HG02938 (cell line): ENCODE data around the gene ESRRB.

Experiments used
- ATAC-seq: cut with Tn5 transposase; IDR thresholded peaks from one replicate; pipeline ENCODE4 v1.9.1; 2021; ENCODE audit warnings: mild to moderate bottlenecking, moderate library complexity; ENCODE audit not compliant: unreplicated experiment

ESRRB gene

DNA sequence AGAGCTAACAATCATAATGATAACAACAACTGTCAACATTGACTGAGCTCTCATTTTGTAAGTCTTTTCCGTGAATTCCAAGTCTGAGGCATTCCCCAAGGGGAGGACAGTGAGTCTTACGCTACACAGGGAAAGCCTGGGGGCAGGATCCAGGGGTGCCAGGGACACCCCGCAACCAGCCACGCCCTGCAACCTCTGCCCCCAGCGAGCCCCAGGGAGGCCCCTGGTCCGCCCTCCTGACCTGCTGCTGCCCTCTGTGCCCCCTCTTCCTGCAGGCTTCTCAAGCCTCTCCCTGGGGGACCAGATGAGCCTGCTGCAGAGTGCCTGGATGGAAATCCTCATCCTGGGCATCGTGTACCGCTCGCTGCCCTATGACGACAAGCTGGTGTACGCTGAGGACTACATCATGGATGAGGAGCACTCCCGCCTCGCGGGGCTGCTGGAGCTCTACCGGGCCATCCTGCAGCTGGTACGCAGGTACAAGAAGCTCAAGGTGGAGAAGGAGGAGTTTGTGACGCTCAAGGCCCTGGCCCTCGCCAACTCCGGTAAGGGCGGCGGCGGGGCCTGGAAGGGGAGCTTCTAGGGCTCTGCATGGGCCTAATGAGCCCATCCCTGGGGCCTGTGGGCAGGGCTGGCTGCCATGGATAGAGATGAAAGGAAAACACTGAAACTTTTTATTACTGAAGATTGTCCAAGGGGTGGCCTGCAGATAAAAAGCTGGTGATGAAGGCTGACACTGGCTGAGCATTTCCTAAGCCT lies 115.4 kb downstream of the ESRRB start:
- no peak for ATAC-seq

DNA sequence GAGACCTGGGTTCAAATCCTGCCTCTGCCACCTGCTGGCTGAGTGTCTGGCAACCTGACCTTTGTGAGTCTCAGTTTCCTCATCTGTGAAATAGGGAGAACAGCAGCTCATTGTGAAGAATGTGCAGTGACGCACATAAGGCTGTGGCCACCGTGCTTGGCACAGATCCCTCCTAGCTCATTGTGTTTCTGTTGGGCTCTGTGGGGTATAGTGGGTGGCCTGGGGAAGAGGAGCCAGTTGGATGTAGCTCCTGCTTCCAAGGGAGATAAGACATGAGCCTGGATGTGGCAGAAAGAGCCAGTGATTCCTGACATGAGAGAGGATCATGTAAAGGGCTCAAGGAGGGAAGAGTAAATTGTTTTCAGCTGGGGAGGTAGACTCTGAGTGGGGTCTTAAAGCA lies 120.0 kb downstream of the ESRRB start:
- no peak for ATAC-seq

DNA sequence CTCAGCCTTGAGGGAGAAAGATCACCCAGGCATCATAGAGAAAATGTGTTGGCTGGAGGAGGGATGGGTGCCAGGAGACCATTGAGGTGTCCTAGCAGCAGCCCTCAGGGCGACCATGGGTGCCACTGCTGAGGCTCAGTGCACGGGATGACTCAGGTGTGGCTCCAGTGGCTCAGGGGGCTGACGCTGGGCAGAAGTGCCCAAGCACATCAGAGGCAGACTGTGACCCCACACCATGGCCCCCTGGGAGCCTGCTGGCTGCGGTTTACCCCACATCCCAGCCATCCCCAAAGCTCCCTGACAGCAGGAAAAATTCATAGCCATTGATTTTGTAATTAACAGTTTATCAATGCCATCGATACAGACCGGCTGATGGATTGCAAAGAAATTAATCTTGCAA lies 120.7 kb downstream of the ESRRB start:
- ATAC-seq: no peak

DNA sequence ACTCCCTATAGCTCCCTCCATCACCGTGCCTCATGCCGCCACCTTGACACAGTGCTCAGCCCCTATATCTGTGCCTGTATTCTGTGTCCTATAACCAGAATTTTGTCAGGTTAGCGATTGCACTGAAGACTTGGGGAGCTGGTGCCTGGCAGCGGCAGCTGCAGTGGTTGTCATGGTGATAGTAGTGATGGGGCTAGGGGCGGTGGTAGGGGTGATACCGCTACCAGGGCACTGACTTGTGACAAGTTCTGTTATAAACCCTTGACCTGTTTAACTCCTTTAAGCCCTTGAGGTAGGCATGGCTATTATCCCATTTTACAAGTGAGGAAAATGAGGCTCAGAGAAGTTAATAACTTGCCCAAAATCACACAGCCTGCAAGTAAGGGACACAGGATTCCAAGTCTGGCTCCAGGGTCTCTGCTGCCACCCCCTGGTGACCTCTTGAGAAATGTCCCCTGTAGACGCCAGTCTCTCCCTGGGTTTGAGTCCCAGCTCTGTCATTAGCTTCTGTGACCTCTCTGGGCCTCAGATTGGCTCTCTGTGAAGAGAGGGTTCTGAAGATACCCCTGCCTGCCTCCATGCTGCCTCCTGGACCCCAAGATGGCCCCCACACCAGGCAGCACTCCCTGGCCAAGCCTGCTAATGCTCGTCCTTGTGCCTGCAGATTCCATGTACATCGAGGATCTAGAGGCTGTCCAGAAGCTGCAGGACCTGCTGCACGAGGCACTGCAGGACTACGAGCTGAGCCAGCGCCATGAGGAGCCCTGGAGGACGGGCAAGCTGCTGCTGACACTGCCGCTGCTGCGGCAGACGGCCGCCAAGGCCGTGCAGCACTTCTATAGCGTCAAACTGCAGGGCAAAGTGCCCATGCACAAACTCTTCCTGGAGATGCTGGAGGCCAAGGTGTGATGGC lies 121.9 kb downstream of the ESRRB start:
- no peak for ATAC-seq

DNA sequence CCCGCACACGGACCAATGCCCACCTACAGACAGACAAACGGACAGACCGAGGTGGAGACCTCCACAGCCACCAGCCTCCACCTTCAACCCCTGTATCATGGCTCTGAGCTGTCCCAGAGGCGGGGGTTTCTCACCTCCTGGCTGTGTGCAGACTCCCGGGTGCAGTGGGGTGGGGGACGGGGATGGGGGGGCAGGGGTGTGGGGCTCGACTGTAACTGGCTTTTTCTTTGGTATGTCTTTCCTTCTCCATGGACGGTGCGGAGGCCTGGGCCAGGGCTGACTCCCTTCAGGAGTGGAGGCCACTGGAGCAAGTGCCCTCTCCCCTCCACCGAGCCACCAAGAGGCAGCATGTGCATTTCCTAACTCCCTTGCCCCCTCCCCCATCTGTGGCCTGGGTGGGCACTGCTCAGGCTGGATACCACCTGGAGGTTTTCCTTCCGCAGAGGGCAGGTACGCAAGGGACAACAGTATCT lies 122.6 kb downstream of the ESRRB start:
- no peak for ATAC-seq

DNA sequence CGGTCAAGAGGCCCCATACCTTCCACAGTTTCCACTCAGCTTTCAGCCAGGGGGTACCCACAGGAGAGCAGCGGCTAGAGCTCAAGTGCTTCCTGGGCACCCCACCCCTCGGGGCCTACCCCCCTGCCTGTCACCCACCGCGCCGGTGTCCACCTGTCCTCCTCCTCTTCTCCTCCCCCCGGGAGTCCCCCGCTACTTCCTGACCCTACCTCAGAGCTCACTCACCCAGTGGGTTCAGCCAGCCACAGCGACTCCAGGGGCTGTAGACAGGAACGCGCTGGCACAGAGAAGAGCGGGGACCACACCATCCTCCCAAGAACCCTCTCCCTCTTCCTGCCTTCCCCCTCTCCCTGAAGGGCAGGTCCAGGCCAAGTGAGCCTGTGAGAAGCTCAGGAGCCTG lies 123.0 kb downstream of the ESRRB start:
- no peak for ATAC-seq

DNA sequence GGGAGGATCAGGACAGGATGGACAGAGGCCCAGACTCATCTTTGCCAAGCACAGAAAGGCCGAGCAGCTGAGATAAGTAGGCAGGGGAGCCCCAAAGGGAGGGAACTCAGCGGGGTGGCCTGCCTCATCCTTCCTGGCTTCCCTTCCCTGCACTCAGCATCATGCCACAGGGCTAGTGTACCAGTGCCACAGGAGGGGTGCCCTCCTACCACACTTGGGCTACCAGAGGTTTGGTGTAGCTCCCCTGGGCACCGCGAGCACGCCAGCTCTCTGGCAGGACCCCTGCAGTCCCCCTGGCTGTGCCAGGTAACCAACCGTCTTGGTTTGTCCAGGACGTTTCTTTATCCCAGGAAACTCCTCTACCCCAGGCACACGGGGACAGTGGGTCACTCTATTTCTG lies 123.5 kb downstream of the ESRRB start:
- no peak for ATAC-seq

DNA sequence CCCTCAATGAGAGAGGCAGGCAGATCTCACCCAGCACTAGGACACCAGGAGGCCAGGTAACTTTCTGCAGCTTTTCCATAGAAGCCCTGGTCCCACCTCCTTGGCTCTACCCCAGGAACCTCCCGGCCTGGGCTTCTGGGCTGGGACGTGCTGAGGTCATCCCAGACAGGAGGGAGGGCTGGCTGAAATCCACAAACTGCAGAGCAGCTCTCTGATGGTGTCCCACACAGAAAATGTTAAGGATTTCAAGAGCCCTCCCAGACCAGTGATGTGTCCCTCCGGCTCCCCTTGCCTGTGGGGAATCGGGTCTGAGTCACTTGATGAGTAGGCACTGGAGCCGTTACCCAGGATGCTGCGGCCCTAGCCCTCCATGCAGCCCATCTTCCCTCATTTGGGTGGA lies 124.1 kb downstream of the ESRRB start:
- ATAC-seq: no peak

DNA sequence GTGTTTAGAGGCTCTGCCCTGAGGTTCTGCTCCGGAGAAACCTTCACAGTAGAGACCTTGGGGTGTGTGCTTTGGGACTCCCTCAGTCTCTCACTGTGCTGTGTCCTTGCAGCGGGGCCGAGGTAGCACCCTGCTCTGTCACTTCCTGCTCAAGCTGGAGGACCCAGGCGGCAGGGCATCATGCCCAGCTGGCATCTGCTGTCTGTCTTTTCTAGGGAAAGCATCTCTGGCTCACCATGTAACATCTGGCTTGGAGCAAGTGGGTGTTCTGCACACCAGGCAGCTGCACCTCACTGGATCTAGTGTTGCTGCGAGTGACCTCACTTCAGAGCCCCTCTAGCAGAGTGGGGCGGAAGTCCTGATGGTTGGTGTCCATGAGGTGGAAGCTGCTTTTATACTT lies 124.5 kb downstream of the ESRRB start:
- ATAC-seq: no peak

DNA sequence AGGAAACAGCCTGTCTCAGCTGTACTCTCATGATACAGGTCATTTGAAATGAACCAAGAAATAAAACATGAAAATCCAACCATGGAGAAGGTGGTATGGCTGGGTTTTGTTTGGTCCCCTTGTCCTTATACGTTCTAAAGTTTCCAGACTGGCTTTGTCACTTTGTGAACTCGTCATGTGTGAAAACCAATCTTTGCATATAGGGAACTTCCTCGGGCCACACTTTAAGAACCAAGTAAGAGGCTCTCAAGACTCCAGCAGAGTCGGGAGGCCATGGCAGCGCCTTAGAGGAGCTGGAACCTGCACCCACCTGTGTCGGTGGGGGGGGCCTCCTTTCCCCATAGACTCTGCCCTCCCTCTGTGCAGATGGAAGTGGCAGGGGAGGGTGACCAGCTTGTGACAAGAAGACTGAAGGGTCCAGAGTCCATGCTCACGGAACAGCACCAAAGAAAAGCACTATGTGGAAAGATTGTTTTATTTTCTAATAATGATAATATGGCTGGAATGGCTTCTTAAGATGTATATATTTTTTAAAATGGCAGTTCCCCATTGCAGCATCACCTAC lies 125.3 kb downstream of the ESRRB start:
- no peak for ATAC-seq

DNA sequence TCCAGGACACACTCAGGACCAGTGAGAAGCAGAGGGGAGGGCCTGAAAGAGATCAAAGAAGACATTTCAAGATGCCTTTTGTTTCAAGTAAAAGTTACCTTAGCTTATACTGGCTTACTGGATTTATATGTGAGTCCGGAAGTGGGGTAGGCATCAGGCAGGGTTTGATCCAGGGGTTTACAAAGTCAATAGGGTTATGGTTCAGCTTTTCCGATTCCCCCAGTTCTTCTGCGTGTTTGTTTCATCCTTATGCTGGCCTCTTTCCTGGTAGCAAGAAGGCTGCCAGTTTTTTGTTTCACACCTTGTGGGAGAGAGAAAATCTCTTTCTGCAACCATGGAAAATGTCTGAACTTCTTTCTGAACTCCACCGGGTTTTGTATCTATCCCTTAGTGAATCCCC lies 126.3 kb downstream of the ESRRB start:
- ATAC-seq: no peak

DNA sequence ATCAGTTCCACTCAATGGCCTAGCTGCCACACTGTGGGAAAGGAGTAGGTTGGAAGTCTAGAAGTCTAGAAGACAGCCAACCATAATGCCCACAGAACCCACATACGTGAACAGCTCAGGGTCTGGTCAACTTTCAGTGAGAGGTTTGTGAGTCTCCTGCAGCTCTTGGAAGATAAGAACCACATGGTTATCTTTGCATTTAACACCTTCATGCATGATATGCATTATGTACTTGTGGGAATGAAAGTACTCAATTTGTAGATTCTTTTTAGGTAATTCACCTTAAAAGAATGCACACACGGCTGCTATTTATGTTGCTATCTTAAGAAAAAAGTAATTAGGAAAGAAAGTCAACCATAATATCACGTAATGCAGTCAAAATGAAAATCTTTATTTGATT lies 126.7 kb downstream of the ESRRB start:
- no peak for ATAC-seq

DNA sequence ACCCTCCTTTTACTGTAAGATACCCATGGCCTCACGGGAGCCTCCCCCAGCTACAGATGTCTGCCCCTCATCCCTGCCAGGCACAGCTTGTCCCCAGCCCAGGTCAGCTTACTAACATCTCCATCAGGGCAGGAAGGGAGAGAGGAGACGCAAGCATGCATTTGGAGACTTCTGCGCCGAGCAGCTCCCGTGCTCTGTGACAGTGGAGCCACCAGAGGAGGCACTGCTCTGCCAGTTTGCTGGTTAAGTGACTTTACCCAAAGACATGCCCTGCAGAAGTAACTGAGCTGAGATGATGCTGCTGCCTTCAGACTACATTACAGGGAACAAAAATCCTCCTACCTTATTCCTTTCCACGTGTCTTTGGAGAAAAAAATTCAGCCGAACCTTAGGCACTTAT lies 133.4 kb downstream of the ESRRB start:
- ATAC-seq: no peak

DNA sequence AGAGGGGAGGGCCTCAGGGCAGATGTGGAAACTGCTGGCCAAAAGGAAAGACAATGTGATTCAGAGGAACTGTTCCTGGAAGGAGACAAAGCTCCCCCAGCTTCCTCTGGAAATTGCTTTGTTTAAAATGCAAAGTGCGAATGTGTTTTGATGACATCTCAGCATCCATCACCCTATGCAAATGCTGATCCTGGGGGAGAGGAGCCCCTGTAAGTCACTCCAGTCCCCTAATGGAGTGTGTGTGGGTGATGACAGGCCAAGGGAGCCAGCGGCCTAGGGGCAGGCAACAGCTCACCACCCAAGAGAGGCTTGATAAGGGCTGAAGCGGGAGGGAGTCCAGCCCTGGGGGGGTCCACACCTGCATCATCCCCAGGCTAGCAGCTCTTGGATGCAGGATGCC lies 134.2 kb downstream of the ESRRB start:
- ATAC-seq: no peak

DNA sequence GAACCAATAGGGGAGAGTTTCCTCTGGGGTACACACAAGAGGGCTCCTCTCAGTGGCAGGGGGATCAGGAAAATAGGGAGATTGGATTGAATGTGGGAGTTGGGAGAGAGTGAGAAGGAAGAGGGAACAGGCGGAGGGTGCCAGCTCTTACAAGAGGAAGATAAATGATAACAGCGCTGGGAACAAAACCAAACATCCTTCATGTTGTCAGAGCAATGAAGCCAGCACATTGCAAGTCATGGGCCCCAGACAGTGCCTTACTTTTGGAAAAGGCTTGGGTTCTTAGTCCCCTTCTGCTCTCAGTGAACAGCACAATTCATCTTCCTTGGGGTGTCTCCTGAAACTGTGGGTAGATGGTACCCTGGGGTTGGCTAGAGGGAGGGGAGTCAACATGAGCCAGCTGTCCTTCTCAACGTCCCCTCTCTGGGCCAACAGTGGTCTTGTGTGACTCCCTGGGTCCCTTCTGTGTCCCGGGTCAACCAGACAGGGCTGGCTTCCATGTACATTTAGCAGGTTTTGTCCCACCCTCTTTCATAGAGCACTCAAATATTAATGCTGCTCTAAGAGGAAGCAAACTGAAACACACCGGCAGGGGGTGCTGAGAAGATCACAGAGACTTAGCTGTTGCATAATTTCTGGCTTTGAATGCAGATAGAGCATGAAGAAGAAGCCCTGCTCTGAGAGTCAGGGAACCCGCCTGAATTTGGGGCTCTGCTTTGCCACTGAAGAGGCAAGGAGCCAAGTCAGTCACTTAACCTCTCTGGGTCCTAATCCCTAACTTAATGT lies 138.5 kb downstream of the ESRRB start:
- ATAC-seq: no peak

DNA sequence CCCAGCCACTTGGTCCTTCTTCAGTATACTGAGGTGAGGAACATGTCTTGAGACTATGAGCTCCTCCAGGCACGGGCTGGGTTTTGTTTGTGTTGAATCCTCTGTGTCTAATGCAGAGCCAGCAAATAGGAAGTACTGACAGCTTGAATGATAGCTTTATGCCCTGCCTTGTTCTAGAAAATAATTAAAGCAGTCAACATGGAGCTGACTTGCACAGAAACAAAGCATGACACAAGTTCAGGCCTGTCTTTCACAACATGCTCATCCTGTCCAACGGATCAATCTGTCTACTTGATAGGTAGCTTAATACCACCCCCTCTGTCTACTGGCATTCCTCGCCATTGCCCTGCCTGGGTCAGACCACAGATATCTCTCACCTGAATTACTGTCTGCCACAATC lies 140.9 kb downstream of the ESRRB start:
- ATAC-seq: no peak

DNA sequence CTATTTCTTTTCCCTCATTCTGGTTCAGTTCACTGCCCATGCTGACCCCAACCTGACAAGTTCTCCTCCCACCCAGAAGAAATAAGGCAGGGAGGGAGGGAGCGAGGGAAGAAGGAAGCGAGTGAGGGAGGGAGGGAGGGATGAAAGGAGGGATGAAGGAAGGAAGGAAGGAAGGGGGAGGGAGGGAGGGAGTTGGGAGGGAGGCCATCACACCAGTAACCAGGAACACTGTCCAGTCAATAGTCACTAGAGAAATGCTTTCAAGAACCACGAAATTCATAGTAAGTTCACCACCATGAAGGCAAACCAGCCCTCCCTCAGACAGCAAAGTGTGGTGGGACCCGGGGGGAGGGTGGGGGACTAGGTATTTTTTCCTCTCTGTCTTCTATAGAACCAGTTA lies 142.4 kb downstream of the ESRRB start:
- ATAC-seq: no peak

DNA sequence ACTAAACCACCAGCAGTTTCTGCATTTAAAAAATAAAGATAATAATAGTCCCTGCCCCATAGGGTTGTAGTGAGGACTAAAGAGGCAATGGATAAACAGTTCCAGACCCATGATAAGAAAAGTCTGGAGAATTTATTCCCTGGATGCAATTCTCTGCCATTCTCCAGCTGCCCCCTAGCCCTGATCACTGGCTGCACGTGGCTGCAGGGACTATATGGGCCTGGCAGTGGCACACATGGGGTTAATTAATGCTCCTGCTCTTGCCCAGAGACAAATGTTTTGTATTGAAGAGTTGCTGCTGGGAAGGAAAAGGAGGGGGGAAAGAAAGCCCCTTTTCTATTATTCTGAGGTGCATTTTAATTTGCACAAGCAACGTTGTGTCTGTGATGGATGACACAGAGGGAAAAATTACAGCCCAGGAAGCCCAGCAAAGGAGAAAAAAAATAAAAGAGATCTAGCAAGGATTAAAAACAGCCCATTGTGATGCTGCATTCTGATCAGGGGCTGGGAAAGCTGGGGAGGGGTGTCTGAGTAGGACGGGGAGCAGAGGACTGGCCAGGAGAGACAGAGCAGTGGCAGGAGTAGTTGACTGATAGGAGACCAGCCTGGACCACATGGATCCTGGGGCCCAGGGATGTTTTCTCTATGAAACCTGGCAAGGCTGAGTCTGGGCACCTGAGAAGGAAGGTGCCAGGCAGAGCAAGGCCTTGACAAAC lies 149.3 kb downstream of the ESRRB start:
- ATAC-seq: no peak

DNA sequence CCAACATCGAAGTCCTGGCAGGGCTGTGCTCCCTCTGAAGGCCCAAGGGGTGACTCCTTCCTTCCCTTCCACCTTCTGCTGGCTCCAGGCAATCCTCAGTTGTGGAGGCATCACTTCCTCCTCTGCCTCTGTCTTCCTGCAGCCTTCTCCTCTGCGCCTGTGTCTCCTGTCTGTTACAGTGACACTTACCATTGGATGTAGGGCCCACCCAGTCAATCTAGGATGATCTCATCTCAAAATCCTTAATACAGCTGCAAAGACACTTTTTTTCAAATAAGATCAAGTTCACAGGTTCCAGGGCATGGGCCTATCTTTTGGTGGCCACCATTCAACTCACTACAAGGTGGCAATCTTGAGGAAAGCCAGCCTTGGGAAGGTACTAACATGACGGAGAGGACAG lies 155.1 kb downstream of the ESRRB start:
- ATAC-seq: no peak

DNA sequence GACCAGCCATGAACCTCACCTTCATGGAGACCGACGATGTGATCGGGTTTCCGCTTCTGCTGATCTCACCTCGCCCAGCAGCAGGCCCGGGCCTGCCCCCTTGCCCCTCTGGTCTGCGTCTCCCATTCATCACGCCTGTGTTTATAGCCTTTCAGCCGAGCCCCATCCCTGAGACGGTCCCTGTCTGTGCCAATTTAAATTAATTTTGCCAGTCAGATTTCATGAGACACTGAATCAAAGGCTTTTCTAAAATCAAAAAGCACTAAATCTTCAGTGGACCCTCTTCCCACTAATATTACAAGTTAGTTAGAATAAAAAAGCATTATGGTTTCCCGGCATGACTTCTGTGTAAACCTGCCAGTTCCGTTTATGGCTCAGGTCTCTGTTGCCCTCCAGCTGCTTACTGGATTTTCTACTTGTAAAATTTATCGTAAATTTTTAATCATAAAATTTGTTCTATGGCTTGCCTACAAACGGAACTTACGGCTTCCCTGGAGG lies 155.9 kb downstream of the ESRRB start:
- ATAC-seq: no peak
